ENCODE data around the gene SDHAF1.

SDHAF1 gene

GRCh38 chr19:36013280-36014011 lies 18.5 kb downstream of the SDHAF1 start:
- Mint-ChIP-seq H3K4me3 (peak overlapping the region; percentile 93), H3K9me3 (no peaks in the 10 kb centered on the region), H3K27ac (ENCODE audit: low read depth) (peak overlapping the region; percentile 95), H3K27me3 (no peaks in the 10 kb centered on the region), H3K4me1 (peaks cover 46% of the 10 kb centered on the region), H3K36me3 (ENCODE audit: insufficient read depth) (peaks cover 7% of the 10 kb centered on the region)
- ATAC-seq (replicated peaks; ENCODE audit: extremely low read depth, poor library complexity, severe bottlenecking) (no peak), DNase-seq (ENCODE audit: low spot score in 2 of 2) (no peak)

- Mint-ChIP-seq H3K4me1 (peaks cover 45% of the 10 kb centered on the region), H3K27ac (ENCODE audit: low read depth) (peak within 1 kb of the TSS; percentile 95), H3K36me3 (ENCODE audit: insufficient read depth) (peaks cover 7% of the 10 kb centered on the region), H3K4me3 (peak within 1 kb of the TSS; percentile 93), H3K9me3 (no peaks in the 10 kb centered on the region), H3K27me3 (no peaks in the 10 kb centered on the region)
- peak; percentile 99 for ATAC-seq (replicated peaks; ENCODE audit: extremely low read depth, poor library complexity, severe bottlenecking)
- DNase-seq (ENCODE audit: low spot score in 2 of 2) = peak; percentile 96 to 99
Measured at GRCh38 chr19:36014012-36014924, 19.3 kb downstream of the SDHAF1 start, which contains the start of gene ALKBH6. Gene ALKBH6, minus strand, starts transcription at chr19:36014213. Its CDS starts 816 bp downstream, at chr19:36013397.

DNA sequence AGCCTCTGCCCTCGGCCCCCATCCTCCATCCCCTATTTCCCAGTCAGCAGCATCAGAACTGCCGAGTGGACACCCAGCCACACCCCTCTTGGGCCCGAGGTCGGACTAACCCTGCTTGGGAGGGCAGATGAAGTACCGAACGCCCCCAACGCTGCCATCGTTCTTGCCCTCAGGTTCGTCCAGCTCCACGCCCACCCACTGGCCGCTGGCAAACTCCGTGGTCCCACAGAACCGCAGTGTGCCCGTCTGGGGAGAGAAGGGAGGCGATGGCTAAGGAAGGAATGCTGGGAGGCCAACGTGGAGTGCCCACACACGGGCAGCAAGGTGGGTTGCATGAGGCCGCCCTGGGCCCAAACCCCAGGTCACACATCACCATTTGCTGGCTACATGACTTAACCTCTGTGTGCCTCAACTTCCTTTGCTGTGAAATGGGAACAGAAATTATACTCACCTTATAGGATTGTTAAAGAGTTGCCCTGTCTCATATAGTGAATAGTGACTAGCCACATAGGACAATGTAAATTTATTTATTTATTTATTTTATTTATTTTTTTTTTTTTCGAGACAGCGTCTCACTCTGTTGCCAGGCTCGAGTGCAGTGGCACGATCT lies 24.2 kb downstream of the SDHAF1 start:
- DNase-seq (ENCODE audit: low spot score in 2 of 2) (no peak), ATAC-seq (replicated peaks; ENCODE audit: extremely low read depth, poor library complexity, severe bottlenecking) (no peak)
- Mint-ChIP-seq H3K9me3 (no peaks in the 10 kb centered on the region), H3K27me3 (no peaks in the 10 kb centered on the region), H3K36me3 (ENCODE audit: insufficient read depth) (peaks cover 10% of the 10 kb centered on the region), H3K4me1 (peaks cover 17% of the 10 kb centered on the region), H3K4me3 (no peak overlapping the region), H3K27ac (ENCODE audit: low read depth) (no peak overlapping the region)

GRCh38 chr19:36023432-36023831 lies 28.4 kb downstream of the SDHAF1 start:
- no peak overlapping the region for H3K27ac Mint-ChIP-seq (ENCODE audit: low read depth)
- peaks cover 5% of the 10 kb centered on the region for H3K36me3 Mint-ChIP-seq (ENCODE audit: insufficient read depth)
- no peak overlapping the region for H3K4me3 Mint-ChIP-seq

GRCh38 chr19:36025541-36025940 lies 30.6 kb downstream of the SDHAF1 start:
- no peak for DNase-seq (ENCODE audit: low spot score in 2 of 2)
- Mint-ChIP-seq H3K4me1 (no peaks in the 10 kb centered on the region), H3K36me3 (ENCODE audit: insufficient read depth) (no peaks in the 10 kb centered on the region), H3K27me3 (no peaks in the 10 kb centered on the region), H3K27ac (ENCODE audit: low read depth) (no peak overlapping the region), H3K9me3 (no peaks in the 10 kb centered on the region), H3K4me3 (no peak overlapping the region)
- ATAC-seq (replicated peaks; ENCODE audit: extremely low read depth, poor library complexity, severe bottlenecking) = no peak

More at GRCh38 chr19:36023432-36023831, 28.4 kb downstream of the SDHAF1 start:
- DNase-seq (ENCODE audit: low spot score in 2 of 2) (no peak), ATAC-seq (replicated peaks; ENCODE audit: extremely low read depth, poor library complexity, severe bottlenecking) (no peak)
- no peaks in the 10 kb centered on the region for H3K4me1 Mint-ChIP-seq
- H3K9me3 Mint-ChIP-seq = no peaks in the 10 kb centered on the region
- H3K27me3 Mint-ChIP-seq = no peaks in the 10 kb centered on the region

- no peak for DNase-seq (ENCODE audit: low spot score in 2 of 2)
- Mint-ChIP-seq H3K27me3 (no peaks in the 10 kb centered on the region), H3K27ac (ENCODE audit: low read depth) (no peak overlapping the region), H3K4me1 (peaks cover 2% of the 10 kb centered on the region), H3K9me3 (no peaks in the 10 kb centered on the region), H3K4me3 (no peak overlapping the region), H3K36me3 (ENCODE audit: insufficient read depth) (no peaks in the 10 kb centered on the region)
- ATAC-seq (replicated peaks; ENCODE audit: extremely low read depth, poor library complexity, severe bottlenecking) = no peak
Measured at GRCh38 chr19:36026091-36026876, 31.3 kb downstream of the SDHAF1 start.

DNA sequence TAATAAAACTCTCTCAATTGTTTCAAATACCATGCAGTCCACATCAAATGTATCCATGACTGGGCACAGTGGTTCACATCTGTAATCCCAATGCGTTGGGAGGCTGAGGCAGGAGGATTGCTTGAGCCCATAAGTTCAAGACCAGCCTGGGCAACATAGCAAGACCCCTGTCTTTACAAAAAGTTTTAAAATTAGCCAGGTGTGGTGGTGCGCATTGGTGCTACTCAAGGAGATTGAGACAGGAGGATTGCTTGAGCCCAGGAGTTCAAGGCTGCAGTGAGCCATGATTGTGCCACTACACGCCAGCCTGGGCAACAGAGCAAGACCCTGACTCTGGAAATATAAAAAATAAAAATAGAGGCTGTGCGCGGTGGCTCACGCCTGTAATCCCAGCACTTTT lies 32.7 kb downstream of the SDHAF1 start:
- DNase-seq (ENCODE audit: low spot score in 2 of 2) (no peak), ATAC-seq (replicated peaks; ENCODE audit: extremely low read depth, poor library complexity, severe bottlenecking) (no peak)
- H3K4me1 Mint-ChIP-seq = peaks cover 4% of the 10 kb centered on the region
- H3K27me3 Mint-ChIP-seq = no peaks in the 10 kb centered on the region
- no peaks in the 10 kb centered on the region for H3K9me3 Mint-ChIP-seq
- H3K36me3 Mint-ChIP-seq (ENCODE audit: insufficient read depth) = no peaks in the 10 kb centered on the region
- H3K4me3 Mint-ChIP-seq = no peak overlapping the region
- no peak overlapping the region for H3K27ac Mint-ChIP-seq (ENCODE audit: low read depth)

GRCh38 chr19:36028313-36029041 lies 33.5 kb downstream of the SDHAF1 start:
- peaks cover 4% of the 10 kb centered on the region for H3K4me1 Mint-ChIP-seq
- no peak overlapping the region for H3K27ac Mint-ChIP-seq (ENCODE audit: low read depth)
- peaks cover 1% of the 10 kb centered on the region for H3K36me3 Mint-ChIP-seq (ENCODE audit: insufficient read depth)
- H3K4me3 Mint-ChIP-seq = no peak overlapping the region
- H3K27me3 Mint-ChIP-seq = no peaks in the 10 kb centered on the region
- DNase-seq (ENCODE audit: low spot score in 2 of 2) = no peak
- ATAC-seq (replicated peaks; ENCODE audit: extremely low read depth, poor library complexity, severe bottlenecking) = no peak
- H3K9me3 Mint-ChIP-seq = no peaks in the 10 kb centered on the region

- Mint-ChIP-seq H3K36me3 (ENCODE audit: insufficient read depth) (peaks cover 1% of the 10 kb centered on the region), H3K27ac (ENCODE audit: low read depth) (no peak overlapping the region), H3K27me3 (no peaks in the 10 kb centered on the region), H3K4me1 (peaks cover 14% of the 10 kb centered on the region), H3K4me3 (no peak overlapping the region), H3K9me3 (no peaks in the 10 kb centered on the region)
- ATAC-seq (replicated peaks; ENCODE audit: extremely low read depth, poor library complexity, severe bottlenecking) = no peak
- DNase-seq (ENCODE audit: low spot score in 2 of 2) = no peak
Measured at GRCh38 chr19:36030264-36031148, 35.5 kb downstream of the SDHAF1 start.

GRCh38 chr19:36031308-36031707 lies 36.3 kb downstream of the SDHAF1 start:
- H3K4me1 Mint-ChIP-seq = peaks cover 20% of the 10 kb centered on the region
- H3K27me3 Mint-ChIP-seq = no peaks in the 10 kb centered on the region
- no peak overlapping the region for H3K4me3 Mint-ChIP-seq
- ATAC-seq (replicated peaks; ENCODE audit: extremely low read depth, poor library complexity, severe bottlenecking) = no peak
- peaks cover 1% of the 10 kb centered on the region for H3K36me3 Mint-ChIP-seq (ENCODE audit: insufficient read depth)
- no peak overlapping the region for H3K27ac Mint-ChIP-seq (ENCODE audit: low read depth)
- no peak for DNase-seq (ENCODE audit: low spot score in 2 of 2)
- H3K9me3 Mint-ChIP-seq = no peaks in the 10 kb centered on the region
